Ovary (tissue), 9 donors: ENCODE results near the gene DIAPH3. TPM values are rescaled to one million over a fixed set of nuclear protein-coding genes. Genes with fewer than 3 reads are reported as not detected.

ENCODE experiments used
- DNase-seq, 5 donors: peaks; one replicate each; pipeline ENCODE4 v3.0.0-alpha.2; 2019 to 2020
- H3K27ac ChIP-seq, 2 donors: fragments of 200-600 bp; one replicate each; pipeline versions ENCODE4 v1.5.1 to v1.8.0; 2019 to 2022
- H3K27me3 ChIP-seq: fragments of 200-600 bp; one replicate; pipeline ENCODE4 v1.8.0; 2022
- H3K36me3 ChIP-seq: fragments of 200-600 bp; sonication (generic); one replicate; pipeline ENCODE4 v1.5.1; 2019
- H3K4me1 ChIP-seq: one replicate; pipeline ENCODE4 v1.8.1; 2013; ENCODE audit warnings: mild to moderate bottlenecking, moderate library complexity; ENCODE audit not compliant: insufficient read depth
- H3K4me3 ChIP-seq: fragments of 200-600 bp; sonication (generic); one replicate; pipeline ENCODE4 v1.5.1; 2017
- H3K9me3 ChIP-seq, 2 donors: fragments of 200-600 bp in 1 of 2; sonication (generic) in 1 of 2; one replicate each; pipeline versions ENCODE4 v1.5.1 to v1.8.1; 2013 to 2019; ENCODE audit warnings: mild to moderate bottlenecking in 1 of 2, moderate library complexity in 1 of 2
- CTCF ChIP-seq, 3 donors: fragments of 450-650 bp in 2 of 3; fragments of 200-600 bp in 1 of 3; IDR thresholded peaks; one replicate each; pipeline versions ENCODE4 v1.5.1 to v1.8.0; 2016 to 2022; ENCODE audit warnings: antibody characterized with exemption in 3 of 3, mild to moderate bottlenecking in 1 of 3
- EP300 ChIP-seq: sonication (generic); formaldehyde crosslinking; IDR thresholded peaks from one replicate; pipeline ENCODE4 v1.6.1; 2017; ENCODE audit warnings: antibody characterized with exemption
- POLR2A ChIP-seq: fragments of 450-650 bp; IDR thresholded peaks from one replicate; pipeline ENCODE4 v1.6.1; 2017; ENCODE audit warnings: antibody characterized with exemption, mild to moderate bottlenecking, moderate library complexity
- WGBS, 3 donors: extraction: QIAGEN DNeasy Blood & Tissue Kit in 1 of 3; methylation state at CpG; one replicate each; pipeline versions ENCODE4 v1.1.5 to v1.1.7; 2013 to 2017; 5-methylcytosine and 5-hydroxymethylcytosine counted together
- intact Hi-C, 4 donors: fragments of 100-400 bp; cut with DNase I; formaldehyde crosslinking; loops; one replicate each; pipeline versions ENCODE4 v1.11.0 to v1.15.1; 2022 to 2023
- polyA plus RNA-seq, 2 donors: library from polyadenylated mRNA; stranded (reverse); fragments of 200-250 nt in 1 of 2; fragments of 350-450 nt in 1 of 2; fragmentation: Illumina TruSeq in 1 of 2; extraction: RNeasy Lipid Tissue Mini Kit (QIAGEN cat#74804) in 1 of 2; gene quantifications; one replicate each; pipeline ENCODE4 v1.2.3, GENCODE V29; 2013 to 2014
- total RNA-seq, 7 donors: library from RNA; depleted of rRNA in 2 of 7; stranded (reverse); fragments of >200 nt in 2 of 7; fragmentation: NEBNext Ultra II Directional in 3 of 7; extraction: Animal tissue kit (Norgen Biotek cat#: 25700) in 3 of 7; gene quantifications; one replicate each; pipeline versions ENCODE4 v1.1.0 to v1.2.4, GENCODE V29; 2016 to 2023
- donor health status: DM: no; HTN: no; CAD: no; lungs with moderate emphysema.
- donor health status: DM: no; HTN: no; CAD: no.
- donor health status: Bipolar disorder and iron deficiency.
- donor health status: DM: yes; HTN: yes; CAD: no.
- donor health status: DM: no; HTN: no; CAD: no.
- donor health status: DM: yes; HTN: yes; CAD: no.

Gene DIAPH3
- total and polyA plus RNA-seq, 9 donors = 0.13 to 2.6 (median 0.40) TPM; not detected in 1

GRCh38 chr13:59755632-59756290 is 408.0 kb downstream of the DIAPH3 start:
- DNase-seq = no peak
- Histone ChIP-seq H3K27ac (no peak overlapping the region), H3K9me3 (no peaks in the 10 kb centered on the region), H3K4me3 (no peak overlapping the region), H3K4me1 (no peaks in the 10 kb centered on the region), H3K27me3 (no peaks in the 10 kb centered on the region), H3K36me3 (no peaks in the 10 kb centered on the region)
- TF ChIP-seq CTCF (IDR thresholded peaks at IDR 0.05) (no peak), POLR2A (no peak), EP300 (no peak)
- intact Hi-C loops = no loop called here

GRCh38 chr13:59754411-59754810 is 409.3 kb downstream of the DIAPH3 start:
- intact Hi-C loops = no loop called here
- no peaks in the 10 kb centered on the region for H3K27me3 ChIP-seq
- H3K27ac ChIP-seq = no peak overlapping the region
- DNase-seq = no peak
- TF ChIP-seq CTCF (IDR thresholded peaks at IDR 0.05) (no peak), EP300 (no peak), POLR2A (no peak)
- no peaks in the 10 kb centered on the region for H3K9me3 ChIP-seq
- no peaks in the 10 kb centered on the region for H3K36me3 ChIP-seq
- no peaks in the 10 kb centered on the region for H3K4me1 ChIP-seq
- 88 to 92% (median 91%) methylated on average over 2 of the region's 2 CpGs for WGBS, 3 donors
- no peak overlapping the region for H3K4me3 ChIP-seq

GRCh38 chr13:59750860-59751259 is 412.9 kb downstream of the DIAPH3 start:
- Histone ChIP-seq H3K4me3 (no peak overlapping the region), H3K27ac (no peak overlapping the region), H3K27me3 (no peaks in the 10 kb centered on the region), H3K4me1 (no peaks in the 10 kb centered on the region), H3K36me3 (no peaks in the 10 kb centered on the region), H3K9me3 (no peaks in the 10 kb centered on the region)
- intact Hi-C loops = no loop called here
- WGBS, 3 donors = 29 to 45% (median 37%) methylated on average over 7 of the region's 7 CpGs
- TF ChIP-seq EP300 (no peak), CTCF (IDR thresholded peaks at IDR 0.05) (no peak), POLR2A (no peak)
- DNase-seq = no peak

- Histone ChIP-seq H3K27me3 (no peaks in the 10 kb centered on the region), H3K36me3 (no peaks in the 10 kb centered on the region), H3K9me3 (no peaks in the 10 kb centered on the region), H3K27ac (no peak overlapping the region), H3K4me1 (no peaks in the 10 kb centered on the region), H3K4me3 (no peak overlapping the region)
- TF ChIP-seq POLR2A (no peak), EP300 (no peak), CTCF (IDR thresholded peaks at IDR 0.05) (no peak)
- intact Hi-C loops = no loop called here
- 85 to 96% (median 87%) methylated on average over 5 of the region's 5 CpGs for WGBS, 3 donors
- DNase-seq = no peak
Observed at GRCh38 chr13:59748046-59748445, 415.7 kb downstream of the DIAPH3 start.
